GM12874 (cell line): ENCODE results near the gene ATP11C.

ENCODE experiments used
- TF ChIP-seq, protein P1 (sequence below): IDR thresholded peaks from 2 replicates; pipeline ENCODE4 v1.5.1; 2011; ENCODE audit warnings: low read depth, mild to moderate bottlenecking, control low read depth, low read length, moderate library complexity; ENCODE audit not compliant: insufficient read depth

Gene ATP11C

DNA sequence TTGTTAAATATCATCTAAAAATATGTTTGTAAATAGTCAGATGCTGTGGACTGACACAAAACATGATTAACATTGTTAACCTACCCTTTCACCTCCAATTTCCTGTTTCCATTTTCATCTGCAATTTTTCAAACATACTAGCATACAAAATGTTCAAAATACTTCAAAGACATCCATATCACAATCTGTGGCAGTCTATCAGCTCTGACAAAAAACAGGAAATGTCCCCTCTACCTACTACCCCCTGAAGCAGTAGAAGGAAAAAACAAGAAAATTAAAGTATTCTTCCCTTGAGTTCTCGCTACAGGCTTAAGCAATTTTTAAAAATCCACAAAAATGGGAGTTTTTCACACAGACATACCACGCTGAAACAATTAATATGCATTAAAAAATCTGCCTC is 116.6 kb downstream of the ATP11C start:
- TF ChIP-seq, protein P1, sequence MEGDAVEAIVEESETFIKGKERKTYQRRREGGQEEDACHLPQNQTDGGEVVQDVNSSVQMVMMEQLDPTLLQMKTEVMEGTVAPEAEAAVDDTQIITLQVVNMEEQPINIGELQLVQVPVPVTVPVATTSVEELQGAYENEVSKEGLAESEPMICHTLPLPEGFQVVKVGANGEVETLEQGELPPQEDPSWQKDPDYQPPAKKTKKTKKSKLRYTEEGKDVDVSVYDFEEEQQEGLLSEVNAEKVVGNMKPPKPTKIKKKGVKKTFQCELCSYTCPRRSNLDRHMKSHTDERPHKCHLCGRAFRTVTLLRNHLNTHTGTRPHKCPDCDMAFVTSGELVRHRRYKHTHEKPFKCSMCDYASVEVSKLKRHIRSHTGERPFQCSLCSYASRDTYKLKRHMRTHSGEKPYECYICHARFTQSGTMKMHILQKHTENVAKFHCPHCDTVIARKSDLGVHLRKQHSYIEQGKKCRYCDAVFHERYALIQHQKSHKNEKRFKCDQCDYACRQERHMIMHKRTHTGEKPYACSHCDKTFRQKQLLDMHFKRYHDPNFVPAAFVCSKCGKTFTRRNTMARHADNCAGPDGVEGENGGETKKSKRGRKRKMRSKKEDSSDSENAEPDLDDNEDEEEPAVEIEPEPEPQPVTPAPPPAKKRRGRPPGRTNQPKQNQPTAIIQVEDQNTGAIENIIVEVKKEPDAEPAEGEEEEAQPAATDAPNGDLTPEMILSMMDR, result no peak

DNA sequence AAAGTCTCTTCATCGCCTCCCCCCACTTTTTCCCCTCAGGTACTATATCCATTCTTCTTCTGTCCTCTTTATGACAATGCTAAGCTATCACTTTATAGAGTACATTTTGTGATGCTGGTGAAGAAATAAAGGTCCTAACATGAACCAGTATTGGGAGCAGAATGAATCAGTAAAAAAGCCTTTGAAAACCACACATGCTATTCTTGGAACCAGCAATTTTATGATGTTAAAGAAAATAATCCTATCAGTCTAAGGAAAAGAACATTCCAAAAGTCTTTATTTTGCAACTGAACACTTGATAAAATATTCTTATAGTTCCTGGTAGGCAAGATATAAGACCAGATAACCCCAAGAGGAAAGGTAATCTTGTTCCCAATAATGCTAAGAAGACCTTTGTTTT is 117.1 kb downstream of the ATP11C start:
- TF ChIP-seq, protein P1, result no peak

DNA sequence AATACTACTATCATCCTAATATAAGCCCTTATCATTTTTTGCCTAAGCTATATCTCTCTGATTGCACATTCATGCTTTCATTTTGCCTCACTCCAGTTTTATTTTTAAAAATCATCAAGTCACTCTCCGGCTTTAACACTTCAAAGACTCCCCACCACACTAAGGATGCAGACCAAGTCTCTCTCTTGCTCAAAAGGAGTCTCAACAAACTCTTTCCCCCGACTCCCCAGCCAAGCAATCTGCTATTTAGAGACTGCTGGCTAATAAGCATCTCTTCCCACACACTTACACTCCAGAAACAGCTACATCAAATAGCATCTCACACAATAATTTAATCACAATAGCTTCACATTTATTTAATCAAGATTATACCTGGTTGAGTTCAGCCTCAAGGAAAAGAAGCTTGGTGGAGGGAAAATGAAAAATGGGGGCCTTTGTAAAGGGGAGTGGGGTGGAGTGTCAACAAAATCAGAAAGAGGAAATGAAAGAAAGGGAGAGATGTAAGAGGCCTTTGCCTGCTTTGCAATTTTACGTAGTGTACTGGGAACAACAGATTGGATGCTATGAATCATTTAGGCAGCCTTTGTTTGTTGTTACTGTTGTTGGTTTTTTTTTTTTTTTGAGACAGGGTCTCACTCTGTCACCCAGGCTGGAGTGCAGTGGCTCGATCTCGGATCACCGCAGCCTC is 120.8 kb downstream of the ATP11C start:
- TF ChIP-seq, protein P1, result no peak

DNA sequence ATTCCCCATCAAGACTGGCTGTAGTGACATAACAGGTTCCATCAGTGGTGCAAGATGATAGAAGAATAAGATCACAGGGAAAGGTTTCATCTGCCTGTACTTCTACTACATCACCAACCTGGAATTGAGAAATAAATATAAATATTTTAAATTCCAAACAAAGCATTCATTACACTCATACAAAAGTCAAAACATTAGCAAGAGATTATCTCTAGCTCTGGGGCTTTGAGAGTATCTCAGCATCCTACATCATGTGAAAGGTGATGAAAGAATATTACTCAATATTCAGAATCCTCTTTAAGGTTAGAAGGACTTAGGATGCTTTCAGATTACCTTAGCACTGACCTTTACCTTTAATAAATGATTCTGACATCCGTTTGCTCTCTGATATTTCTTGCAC is 128.4 kb downstream of the ATP11C start:
- TF ChIP-seq, protein P1, result no peak

DNA sequence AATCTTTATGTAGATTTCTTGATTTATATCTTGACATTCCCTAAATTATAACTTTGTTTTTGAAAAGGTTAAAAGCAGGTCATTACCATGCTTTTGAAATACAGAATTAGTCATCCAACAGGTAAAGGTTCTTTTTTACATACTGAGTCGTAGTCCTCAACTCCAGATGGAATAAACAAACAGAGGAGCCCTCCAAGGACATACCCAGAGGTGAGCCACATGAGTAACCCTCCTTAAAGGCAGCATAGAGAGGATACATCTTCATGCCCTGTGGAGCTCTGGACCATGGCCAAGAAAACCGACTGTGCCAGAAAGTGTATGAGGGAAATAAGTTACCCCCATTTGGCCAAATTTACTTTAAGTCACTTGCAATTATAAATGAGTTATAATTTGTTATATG is 129.6 kb downstream of the ATP11C start:
- TF ChIP-seq, protein P1, result no peak

DNA sequence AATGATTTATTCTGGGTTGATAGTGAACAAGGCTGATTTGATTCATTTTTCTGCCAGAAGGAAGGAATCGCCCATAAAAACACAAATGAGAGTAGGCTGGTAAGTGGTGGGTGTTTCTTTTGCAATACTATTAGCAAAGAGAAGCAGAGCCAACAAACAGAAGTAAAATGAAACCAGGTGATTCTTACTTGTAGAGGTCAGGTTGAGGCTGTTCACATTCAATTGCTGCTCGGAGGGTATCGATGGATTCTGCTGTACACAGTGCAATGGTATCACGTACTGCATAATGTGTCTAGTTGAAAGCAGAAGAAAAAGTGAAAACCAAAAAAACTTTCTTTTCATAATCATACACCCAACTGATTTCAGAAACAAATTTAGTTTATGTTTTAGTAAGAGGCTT is 130.8 kb downstream of the ATP11C start:
- TF ChIP-seq, protein P1, result no peak

DNA sequence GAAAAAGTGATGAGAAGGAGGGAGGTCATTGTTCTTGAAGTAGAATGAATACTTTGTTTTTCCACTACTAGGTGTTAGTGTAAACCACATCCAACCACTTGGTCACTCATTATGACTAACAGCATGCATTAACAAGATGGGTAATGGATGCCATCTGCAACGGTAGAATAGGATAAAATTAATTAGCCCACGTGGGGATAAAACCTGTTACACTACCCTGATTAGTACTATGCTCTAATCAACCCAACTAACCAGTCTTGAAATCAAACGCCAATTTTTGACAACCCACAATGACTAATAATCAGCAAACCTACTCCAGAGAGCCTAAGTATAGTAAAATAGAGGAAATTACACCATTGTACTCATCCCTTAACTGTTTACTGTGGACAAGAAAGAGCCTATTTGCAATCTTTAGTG is 131.4 kb downstream of the ATP11C start:
- TF ChIP-seq, protein P1, result no peak

DNA sequence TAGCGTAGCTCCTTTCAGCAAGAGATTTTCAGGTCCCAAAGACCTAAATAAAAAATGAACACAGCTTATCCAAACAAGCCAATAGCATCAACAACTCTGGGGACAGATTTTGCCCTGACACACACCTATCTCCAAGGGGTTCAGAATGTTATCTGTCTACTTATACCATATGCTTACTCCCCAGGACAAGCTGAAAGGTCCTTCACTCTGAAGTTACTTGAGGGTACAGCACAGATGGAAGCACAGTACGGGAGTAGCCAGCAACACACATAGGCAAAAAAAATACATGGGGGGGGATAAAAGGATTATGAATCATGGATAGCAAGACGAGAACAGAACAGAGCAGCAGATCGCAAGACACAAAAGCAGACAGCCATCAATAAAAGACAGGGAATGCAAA is 134.2 kb downstream of the ATP11C start:
- TF ChIP-seq, protein P1, result no peak
